ENCODE measurements around the gene KLF14.

DNA sequence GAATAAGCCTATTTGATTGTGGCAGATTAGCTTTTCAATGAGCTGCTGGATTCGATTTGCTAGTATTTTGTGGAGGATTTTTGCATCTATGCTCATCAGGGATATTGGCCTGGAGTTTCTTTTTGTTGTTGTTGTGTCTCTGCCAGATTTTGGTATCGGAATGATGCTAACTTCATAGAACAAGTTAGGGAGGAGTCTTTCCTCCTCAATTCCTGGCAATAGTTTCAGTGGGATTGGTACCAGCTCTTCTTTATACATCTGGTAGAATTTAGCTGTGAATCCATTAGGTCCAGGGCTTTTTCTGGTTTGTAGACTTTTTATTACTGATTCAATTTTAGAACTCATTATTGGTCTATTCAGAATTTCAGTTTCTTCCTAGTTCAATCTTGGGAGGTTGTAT is 43.4 kb upstream of the KLF14 start:
- TF ChIP-seq, protein P1, sequence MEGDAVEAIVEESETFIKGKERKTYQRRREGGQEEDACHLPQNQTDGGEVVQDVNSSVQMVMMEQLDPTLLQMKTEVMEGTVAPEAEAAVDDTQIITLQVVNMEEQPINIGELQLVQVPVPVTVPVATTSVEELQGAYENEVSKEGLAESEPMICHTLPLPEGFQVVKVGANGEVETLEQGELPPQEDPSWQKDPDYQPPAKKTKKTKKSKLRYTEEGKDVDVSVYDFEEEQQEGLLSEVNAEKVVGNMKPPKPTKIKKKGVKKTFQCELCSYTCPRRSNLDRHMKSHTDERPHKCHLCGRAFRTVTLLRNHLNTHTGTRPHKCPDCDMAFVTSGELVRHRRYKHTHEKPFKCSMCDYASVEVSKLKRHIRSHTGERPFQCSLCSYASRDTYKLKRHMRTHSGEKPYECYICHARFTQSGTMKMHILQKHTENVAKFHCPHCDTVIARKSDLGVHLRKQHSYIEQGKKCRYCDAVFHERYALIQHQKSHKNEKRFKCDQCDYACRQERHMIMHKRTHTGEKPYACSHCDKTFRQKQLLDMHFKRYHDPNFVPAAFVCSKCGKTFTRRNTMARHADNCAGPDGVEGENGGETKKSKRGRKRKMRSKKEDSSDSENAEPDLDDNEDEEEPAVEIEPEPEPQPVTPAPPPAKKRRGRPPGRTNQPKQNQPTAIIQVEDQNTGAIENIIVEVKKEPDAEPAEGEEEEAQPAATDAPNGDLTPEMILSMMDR (IDR thresholded peaks at IDR 0.05): no peak
- no peak for TF ChIP-seq POLR2A (IDR thresholded peaks at IDR 0.05)

Data from heart left ventricle (tissue), 13 donors.